GM12878 (cell line): ENCODE data around the gene MACROD2.

Experiments
- ATF7 ChIP-seq: fragments of 450-650 bp; IDR thresholded peaks from 2 replicates; pipeline ENCODE4 v1.6.1; 2016; ENCODE audit warnings: low read depth, mild to moderate bottlenecking
- ELK1 ChIP-seq: IDR thresholded peaks from 2 replicates; pipeline ENCODE4 v1.6.1; 2012; ENCODE audit warnings: low read depth, low read length, improper control_type of control experiment
- EZH2 ChIP-seq: IDR thresholded peaks from 2 replicates; pipeline ENCODE4 v1.6.1; 2012; ENCODE audit warnings: low read depth, mild to moderate bottlenecking, control low read depth, inconsistent platforms, low read length, borderline replicate concordance; ENCODE audit not compliant: control insufficient read depth
- JUND ChIP-seq: IDR thresholded peaks from 2 replicates; pipeline ENCODE4 v1.6.1; 2012; ENCODE audit warnings: low read depth, mild to moderate bottlenecking, low read length, improper control_type of control experiment, moderate library complexity
- POLR2AphosphoS5 ChIP-seq: IDR thresholded peaks from 2 replicates; pipeline ENCODE4 v1.6.1; 2011; ENCODE audit warnings: mild to moderate bottlenecking, low read length, inconsistent platforms
- ZSCAN29 ChIP-seq: fragments of 450-650 bp; IDR thresholded peaks from 2 replicates; pipeline ENCODE4 v1.6.1; 2017; ENCODE audit warnings: mild to moderate bottlenecking, moderate library complexity

GRCh38 chr20:14698605-14699373, 703.5 kb downstream of the MACROD2 start:
- TF ChIP-seq ZSCAN29: no peak
- TF ChIP-seq POLR2AphosphoS5: no peak
- TF ChIP-seq JUND: no peak
- TF ChIP-seq ATF7: no peak
- no peak for TF ChIP-seq ELK1
- no peak for TF ChIP-seq EZH2
